Calu3 (cell line): ENCODE data around the gene ARFIP1. TPM values are rescaled to one million over a fixed set of nuclear protein-coding genes. Genes with fewer than 3 reads are reported as not detected.

Source experiments
- BruUV-seq: library from RNA; stranded (reverse); fragments of 400-500 nt; replicated peaks from 2 replicates; lab custom pipeline; 2021; lab: Mats Ljungman, UMichigan
- CTCF ChIA-PET: fragments of 300-600 bp; sonication (Branson Sonifier 250); formaldehyde crosslinking; loops from one replicate; lab custom pipeline; 2022; ENCODE audit warnings: antibody characterized with exemption; lab: Charles Lee
- DNase-seq: peaks from one replicate; pipeline ENCODE4 v3.0.0; 2022
- H3K27ac Mint-ChIP-seq: one replicate; pipeline ENCODE4 v1.8.0; 2022; ENCODE audit warnings: mixed read lengths; ENCODE audit not compliant: unreplicated experiment
- H3K27me3 Mint-ChIP-seq: one replicate; pipeline ENCODE4 v1.8.0; 2022; ENCODE audit warnings: mixed read lengths; ENCODE audit not compliant: unreplicated experiment
- H3K36me3 Mint-ChIP-seq: one replicate; pipeline ENCODE4 v1.8.0; 2022; ENCODE audit warnings: mild to moderate bottlenecking, moderate library complexity, mixed read lengths; ENCODE audit not compliant: insufficient read depth, unreplicated experiment
- H3K4me1 Mint-ChIP-seq: one replicate; pipeline ENCODE4 v1.8.0; 2022; ENCODE audit warnings: mild to moderate bottlenecking, low read depth, mixed read lengths; ENCODE audit not compliant: unreplicated experiment
- H3K4me3 Mint-ChIP-seq: one replicate; pipeline ENCODE4 v1.8.0; 2022; ENCODE audit warnings: mild to moderate bottlenecking, low read depth, moderate library complexity, mixed read lengths; ENCODE audit not compliant: unreplicated experiment
- H3K9me3 Mint-ChIP-seq: one replicate; pipeline ENCODE4 v1.8.0; 2022; ENCODE audit warnings: low read depth, mixed read lengths; ENCODE audit not compliant: unreplicated experiment
- intact Hi-C: fragments of 100-400 bp; cut with micrococcal nuclease; formaldehyde crosslinking; loops from one replicate; pipeline ENCODE4 v1.10.0; 2022; ENCODE audit not compliant: unreplicated experiment
- total RNA-seq: library from RNA; stranded (reverse); gene quantifications from 2 replicates; pipeline ENCODE4 v1.2.3, GENCODE V29; 2022
- TF ChIP-seq, protein P1 (sequence below): fragments of 200-600 bp; IDR thresholded peaks from one replicate; pipeline ENCODE4 v1.8.0; 2022; ENCODE audit warnings: antibody characterized with exemption; ENCODE audit not compliant: unreplicated experiment

Gene ARFIP1
- total RNA-seq, 1 experiment from 2014 or later = 35.5 TPM

DNA sequence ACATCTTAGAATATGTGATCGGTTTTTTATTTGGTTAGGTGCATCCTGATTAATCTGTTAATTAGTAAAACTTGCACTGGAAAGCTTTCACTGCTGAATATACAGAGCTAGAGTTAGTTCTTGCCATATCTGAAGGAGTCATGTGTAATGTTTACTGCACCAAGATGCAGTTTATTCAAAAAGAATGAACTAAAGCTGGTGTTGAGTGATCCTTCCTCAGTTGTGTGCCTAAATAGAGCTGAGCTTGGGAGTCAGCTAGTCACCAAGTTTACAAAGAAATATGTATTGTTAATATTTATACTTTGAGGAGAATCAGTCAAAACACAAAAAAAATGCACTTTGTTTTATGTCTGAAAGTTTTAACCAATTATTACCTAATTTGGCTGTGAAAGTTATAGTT is 102.2 kb downstream of the ARFIP1 start:
- Mint-ChIP-seq H3K4me3 (no peak overlapping the region), H3K27me3 (no peaks in the 10 kb centered on the region), H3K36me3 (no peaks in the 10 kb centered on the region), H3K9me3 (no peaks in the 10 kb centered on the region), H3K27ac (no peak overlapping the region), H3K4me1 (no peaks in the 10 kb centered on the region)
- no TSS peak for BruUV-seq
- CTCF ChIA-PET = no interaction called here
- intact Hi-C loops = no loop called here
- no peak for DNase-seq
- TF ChIP-seq, protein P1, sequence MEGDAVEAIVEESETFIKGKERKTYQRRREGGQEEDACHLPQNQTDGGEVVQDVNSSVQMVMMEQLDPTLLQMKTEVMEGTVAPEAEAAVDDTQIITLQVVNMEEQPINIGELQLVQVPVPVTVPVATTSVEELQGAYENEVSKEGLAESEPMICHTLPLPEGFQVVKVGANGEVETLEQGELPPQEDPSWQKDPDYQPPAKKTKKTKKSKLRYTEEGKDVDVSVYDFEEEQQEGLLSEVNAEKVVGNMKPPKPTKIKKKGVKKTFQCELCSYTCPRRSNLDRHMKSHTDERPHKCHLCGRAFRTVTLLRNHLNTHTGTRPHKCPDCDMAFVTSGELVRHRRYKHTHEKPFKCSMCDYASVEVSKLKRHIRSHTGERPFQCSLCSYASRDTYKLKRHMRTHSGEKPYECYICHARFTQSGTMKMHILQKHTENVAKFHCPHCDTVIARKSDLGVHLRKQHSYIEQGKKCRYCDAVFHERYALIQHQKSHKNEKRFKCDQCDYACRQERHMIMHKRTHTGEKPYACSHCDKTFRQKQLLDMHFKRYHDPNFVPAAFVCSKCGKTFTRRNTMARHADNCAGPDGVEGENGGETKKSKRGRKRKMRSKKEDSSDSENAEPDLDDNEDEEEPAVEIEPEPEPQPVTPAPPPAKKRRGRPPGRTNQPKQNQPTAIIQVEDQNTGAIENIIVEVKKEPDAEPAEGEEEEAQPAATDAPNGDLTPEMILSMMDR = no peak

DNA sequence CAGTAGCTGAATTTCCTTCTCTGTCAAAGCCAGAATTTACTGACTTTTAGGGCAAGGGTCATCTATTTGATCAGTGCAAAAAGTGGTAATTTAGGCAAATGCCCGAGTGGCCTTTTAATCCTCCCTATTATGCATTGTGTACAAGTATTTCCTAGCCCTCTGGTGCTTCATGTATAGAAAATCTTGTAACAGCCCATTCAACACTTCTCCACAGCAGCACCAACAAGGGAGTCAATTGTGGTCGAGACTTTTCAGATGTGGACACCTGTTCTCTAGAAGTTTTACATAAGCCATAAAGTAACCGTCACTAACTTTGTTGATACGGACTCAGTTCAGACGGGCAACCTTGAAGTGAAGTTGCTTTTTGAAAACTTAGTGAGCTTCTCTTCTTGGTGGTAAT is 105.4 kb downstream of the ARFIP1 start:
- Mint-ChIP-seq H3K4me3 (no peak overlapping the region), H3K27ac (no peak overlapping the region), H3K4me1 (no peaks in the 10 kb centered on the region), H3K27me3 (no peaks in the 10 kb centered on the region), H3K9me3 (no peaks in the 10 kb centered on the region), H3K36me3 (peaks cover 4% of the 10 kb centered on the region)
- intact Hi-C loops = no loop called here
- TF ChIP-seq, protein P1 = no peak
- no peak for DNase-seq
- BruUV-seq = no TSS peak
- CTCF ChIA-PET = no interaction called here

DNA sequence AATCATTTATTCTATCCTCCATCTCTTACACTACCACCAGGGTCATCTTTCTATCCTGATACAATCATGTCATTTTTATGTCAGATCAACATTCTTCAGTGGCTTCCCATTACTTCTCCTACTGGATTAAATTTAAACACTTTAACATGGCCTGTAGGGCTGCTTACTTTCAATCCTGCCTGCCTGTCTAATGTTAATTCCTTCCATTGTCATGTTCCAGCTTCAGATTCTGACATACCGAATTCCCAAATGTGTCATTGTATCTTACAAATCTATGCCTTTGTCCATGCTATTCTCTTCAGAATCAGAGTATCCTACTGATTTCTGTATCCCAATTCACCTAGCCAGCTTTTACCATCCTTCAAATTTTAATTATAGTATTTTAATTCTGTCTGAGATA is 106.4 kb downstream of the ARFIP1 start:
- CTCF ChIA-PET = no interaction called here
- intact Hi-C loops = no loop called here
- Mint-ChIP-seq H3K9me3 (no peaks in the 10 kb centered on the region), H3K27me3 (no peaks in the 10 kb centered on the region), H3K27ac (no peak overlapping the region), H3K36me3 (peaks cover 8% of the 10 kb centered on the region), H3K4me3 (no peak overlapping the region), H3K4me1 (no peaks in the 10 kb centered on the region)
- DNase-seq = no peak
- TF ChIP-seq, protein P1 = no peak
- no TSS peak for BruUV-seq

DNA sequence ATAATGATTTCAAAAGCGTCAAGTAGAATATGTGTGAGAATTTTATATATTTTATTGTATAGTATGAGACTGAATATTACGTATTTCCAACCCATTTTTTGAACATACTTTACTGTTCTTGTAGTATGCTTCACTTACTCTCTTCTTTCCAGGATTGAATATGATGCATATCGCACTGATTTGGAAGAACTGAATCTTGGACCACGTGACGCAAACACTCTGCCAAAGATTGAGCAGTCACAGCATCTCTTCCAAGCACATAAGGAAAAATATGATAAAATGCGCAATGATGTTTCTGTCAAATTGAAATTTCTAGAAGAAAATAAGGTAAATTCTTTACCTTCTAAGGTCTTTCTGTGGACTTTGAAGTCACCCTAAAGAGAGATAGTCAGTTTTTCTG is 108.2 kb downstream of the ARFIP1 start:
- CTCF ChIA-PET = no interaction called here
- no TSS peak for BruUV-seq
- TF ChIP-seq, protein P1 = no peak
- no peak overlapping the region for H3K27ac Mint-ChIP-seq
- H3K4me3 Mint-ChIP-seq = no peak overlapping the region
- H3K36me3 Mint-ChIP-seq = peaks cover 12% of the 10 kb centered on the region
- no peaks in the 10 kb centered on the region for H3K27me3 Mint-ChIP-seq
- DNase-seq = no peak
- H3K4me1 Mint-ChIP-seq = no peaks in the 10 kb centered on the region
- H3K9me3 Mint-ChIP-seq = no peaks in the 10 kb centered on the region
- intact Hi-C loops = no loop called here

DNA sequence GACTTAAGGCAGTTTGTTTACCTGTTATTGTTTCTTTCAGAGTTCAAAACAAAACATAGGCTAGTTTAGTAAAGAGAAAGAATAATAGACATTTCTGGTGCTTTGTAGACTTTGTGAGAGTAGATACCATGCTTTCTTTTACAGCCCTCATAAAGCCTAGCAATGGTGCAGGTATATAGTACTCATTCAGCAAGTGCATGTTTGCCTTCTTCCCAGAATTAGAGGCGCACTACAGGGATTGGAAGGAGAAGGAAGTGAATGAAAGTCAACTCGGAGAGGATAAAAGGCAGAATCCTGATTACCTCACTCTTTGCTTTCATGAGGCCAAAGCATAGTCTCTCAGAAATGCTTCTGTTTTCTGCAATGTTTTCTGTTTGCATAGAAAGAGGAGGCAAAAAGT is 113.2 kb downstream of the ARFIP1 start:
- Mint-ChIP-seq H3K27ac (no peak overlapping the region), H3K27me3 (no peaks in the 10 kb centered on the region), H3K9me3 (no peaks in the 10 kb centered on the region), H3K4me1 (peaks cover 9% of the 10 kb centered on the region), H3K36me3 (peaks cover 25% of the 10 kb centered on the region), H3K4me3 (no peak overlapping the region)
- CTCF ChIA-PET = no interaction called here
- BruUV-seq = no TSS peak
- TF ChIP-seq, protein P1 = no peak
- intact Hi-C loops = no loop called here
- no peak for DNase-seq
